Mammary epithelial cell (primary cell): ENCODE results near the gene CADM2.

ENCODE experiments used
- EZH2 ChIP-seq: IDR thresholded peaks from 2 replicates; pipeline ENCODE4 v1.6.1; 2012; ENCODE audit warnings: low read length, inconsistent platforms, borderline replicate concordance
- TF ChIP-seq, protein P1 (sequence below), 2 donors: IDR thresholded peaks in 1 of 2; conservative IDR thresholded peaks in 1 of 2; 2 replicates each; pipeline ENCODE4 v1.5.1; 2011 to 2012; ENCODE audit warnings: inconsistent platforms in 2 of 2, low read length in 2 of 2, mild to moderate bottlenecking in 2 of 2, control low read depth in 1 of 2, low read depth in 1 of 2; ENCODE audit not compliant: insufficient read depth in 1 of 2; ENCODE audit errors: extremely low read depth in 1 of 2

DNA sequence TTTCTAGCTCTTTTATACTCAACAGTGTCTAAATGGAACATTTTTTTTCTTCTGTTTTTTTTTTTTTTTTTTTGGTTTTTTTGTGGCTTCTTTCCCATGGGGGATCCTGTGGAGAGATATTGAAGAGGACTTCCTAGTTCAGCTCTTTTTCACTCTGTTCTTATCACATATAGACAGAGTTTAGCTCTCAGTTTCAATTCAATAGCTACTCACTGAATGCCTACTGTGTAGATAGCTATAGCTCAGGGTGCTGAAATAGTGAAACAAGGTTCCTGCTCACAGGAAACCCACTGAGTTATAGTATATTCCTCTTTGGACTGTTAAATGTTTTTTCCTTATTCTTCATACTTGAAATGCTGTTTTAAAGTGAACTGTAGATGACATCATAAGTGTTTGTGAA lies 918.8 kb downstream of the CADM2 start:
- TF ChIP-seq, protein P1, sequence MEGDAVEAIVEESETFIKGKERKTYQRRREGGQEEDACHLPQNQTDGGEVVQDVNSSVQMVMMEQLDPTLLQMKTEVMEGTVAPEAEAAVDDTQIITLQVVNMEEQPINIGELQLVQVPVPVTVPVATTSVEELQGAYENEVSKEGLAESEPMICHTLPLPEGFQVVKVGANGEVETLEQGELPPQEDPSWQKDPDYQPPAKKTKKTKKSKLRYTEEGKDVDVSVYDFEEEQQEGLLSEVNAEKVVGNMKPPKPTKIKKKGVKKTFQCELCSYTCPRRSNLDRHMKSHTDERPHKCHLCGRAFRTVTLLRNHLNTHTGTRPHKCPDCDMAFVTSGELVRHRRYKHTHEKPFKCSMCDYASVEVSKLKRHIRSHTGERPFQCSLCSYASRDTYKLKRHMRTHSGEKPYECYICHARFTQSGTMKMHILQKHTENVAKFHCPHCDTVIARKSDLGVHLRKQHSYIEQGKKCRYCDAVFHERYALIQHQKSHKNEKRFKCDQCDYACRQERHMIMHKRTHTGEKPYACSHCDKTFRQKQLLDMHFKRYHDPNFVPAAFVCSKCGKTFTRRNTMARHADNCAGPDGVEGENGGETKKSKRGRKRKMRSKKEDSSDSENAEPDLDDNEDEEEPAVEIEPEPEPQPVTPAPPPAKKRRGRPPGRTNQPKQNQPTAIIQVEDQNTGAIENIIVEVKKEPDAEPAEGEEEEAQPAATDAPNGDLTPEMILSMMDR (conservative IDR thresholded peaks at IDR 0.05 in 1 of 2, IDR thresholded peaks at IDR 0.05 in 1 of 2; ENCODE audit: extremely low read depth in 1 of 2, insufficient read depth in 1 of 2, low read depth in 1 of 2, low read length in 2 of 2) = no peak
- TF ChIP-seq EZH2 = no peak
